Activated CD8-positive, alpha-beta T cell treated with anti-CD3 and anti-CD28 coated beads, Interleukin-2, amount 10 ng/mL, durations not matched to agents 7 days and 5 days (primary cell): ENCODE data around the gene CGGBP1. TPM values are rescaled to one million over a fixed set of nuclear protein-coding genes. Genes with fewer than 3 reads are reported as not detected.
A peak's percentile ranks its signal among the peaks of the same experiment; 100 is the strongest.

Source experiments
- ATAC-seq: fragments of 150-1000 bp; cut with Tn5 transposase; one replicate; pipeline ENCODE4 v1.10.0; 2021; ENCODE audit warnings: moderate library complexity
- CTCF ChIA-PET: fragments of 350-600 bp; sonication (Branson Sonifier 250); formaldehyde crosslinking; loops from one replicate; lab custom pipeline; 2021; ENCODE audit warnings: antibody characterized with exemption; lab: Charles Lee
- POLR2A ChIA-PET: fragments of 350-600 bp; sonication (Branson Sonifier 250); formaldehyde crosslinking; loops from one replicate; lab custom pipeline; 2021; ENCODE audit warnings: antibody characterized with exemption; lab: Charles Lee
- DNase-seq: peaks from one replicate; pipeline ENCODE4 v3.0.0-alpha.2; 2020
- H3K27ac Mint-ChIP-seq: one replicate; pipeline ENCODE4 v1.8.0; 2021; ENCODE audit warnings: mild to moderate bottlenecking, mixed read lengths
- H3K27me3 Mint-ChIP-seq: one replicate; pipeline ENCODE4 v1.8.0; 2021; ENCODE audit warnings: low read depth, mixed read lengths
- H3K36me3 Mint-ChIP-seq: one replicate; pipeline ENCODE4 v1.8.0; 2021; ENCODE audit warnings: low read depth, mixed read lengths
- H3K4me1 Mint-ChIP-seq: one replicate; pipeline ENCODE4 v1.8.0; 2021; ENCODE audit warnings: low read depth, mixed read lengths
- H3K4me3 Mint-ChIP-seq: one replicate; pipeline ENCODE4 v1.8.0; 2021; ENCODE audit warnings: mild to moderate bottlenecking, mixed read lengths
- H3K9me3 Mint-ChIP-seq: one replicate; pipeline ENCODE4 v1.8.0; 2022; ENCODE audit warnings: mixed read lengths; ENCODE audit not compliant: insufficient read depth
- total RNA-seq, 2 experiments: library from RNA; stranded (reverse); gene quantifications; one replicate each; pipeline ENCODE4 v1.2.3, GENCODE V29; 2021

Gene CGGBP1
- 10 to 100 TPM; 85.6 to 87.6 TPM for total RNA-seq

- peaks cover 46% of the 10 kb centered on the region for H3K4me1 Mint-ChIP-seq
- CTCF ChIA-PET, result interaction anchor here (1.2 to 2.8 kb wide), 5 partner anchors 25 to 92 kb away, joined by 3 to 14 read pairs (median 5); no protein-coding TSS in a partner anchor
- POLR2A ChIA-PET, result interaction anchor here (0.6 to 2.6 kb wide), 11 partner anchors 8 to 96 kb away, joined by 3 to 56 read pairs (median 3); partner anchors contain the start of gene C3orf38
Measured at GRCh38 chr3:88058581-88059379, at the start of gene CGGBP1, which contains the start of gene ZNF654. CGGBP1 (minus strand) TSS chr3:88059005; CDS start chr3:88055976, 3,029 bp downstream. ZNF654 (plus strand) TSS chr3:88059255; CDS start chr3:88059320, 65 bp downstream.

DNA sequence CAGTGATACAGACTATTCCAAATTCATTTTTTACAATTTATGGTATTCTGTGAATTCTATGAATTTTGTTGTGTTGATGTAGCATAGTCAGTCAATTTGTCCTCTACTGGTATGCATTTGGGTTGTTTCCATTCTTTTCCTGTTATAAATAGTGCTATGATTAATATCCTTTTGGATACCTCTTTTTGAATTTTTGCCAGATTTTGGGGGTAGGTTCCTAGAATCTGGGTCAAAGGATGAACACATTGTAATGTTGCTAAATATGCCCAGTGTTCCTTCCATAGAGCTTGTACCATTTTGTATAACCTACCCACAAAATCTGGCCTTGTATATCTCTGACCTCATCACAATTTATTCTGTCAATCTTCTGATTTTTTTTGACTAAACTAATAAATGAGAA, 46.5 kb upstream of the CGGBP1 start:
- ChIA-PET CTCF (no interaction called here), POLR2A (no interaction called here)
- ATAC-seq, result no peak
- Mint-ChIP-seq H3K27ac (no peak overlapping the region), H3K4me3 (no peak overlapping the region), H3K4me1 (peaks cover 19% of the 10 kb centered on the region), H3K36me3 (peaks cover 35% of the 10 kb centered on the region), H3K27me3 (no peaks in the 10 kb centered on the region), H3K9me3 (peaks cover 8% of the 10 kb centered on the region)
- DNase-seq, result no peak

More at GRCh38 chr3:88058581-88059379, at the start of gene CGGBP1, which contains the start of gene ZNF654:
- Mint-ChIP-seq H3K4me3 (peak within 1 kb of the TSS; percentile 92), H3K9me3 (no peaks in the 10 kb centered on the region), H3K27me3 (no peaks in the 10 kb centered on the region), H3K27ac (peak within 1 kb of the TSS; percentile 96), H3K36me3 (peaks cover 41% of the 10 kb centered on the region)
- DNase-seq (peak; percentile 99), ATAC-seq (peak; percentile 96)

DNA sequence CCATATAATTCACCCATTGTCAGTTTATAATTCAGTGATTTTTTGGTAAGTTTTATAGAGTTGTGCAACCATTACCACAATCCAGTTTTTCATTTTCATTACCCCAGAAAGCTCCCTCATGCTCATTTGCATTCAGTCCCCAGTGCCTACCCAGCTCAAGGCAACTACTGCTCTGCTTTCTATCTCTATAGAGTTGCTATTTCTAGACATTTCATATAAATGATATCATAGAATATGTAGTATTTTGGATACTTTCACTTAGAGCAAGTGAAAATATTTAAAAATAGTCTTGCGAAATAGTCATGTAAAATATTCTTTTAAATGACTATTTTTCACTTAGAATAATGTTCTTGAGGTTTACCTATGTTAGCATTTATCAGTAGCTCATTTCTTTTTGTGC, 42.3 kb upstream of the CGGBP1 start:
- ChIA-PET CTCF (interaction anchor here (1.0 kb wide), 1 partner anchor 12 kb away, joined by 6 read pairs; no protein-coding TSS in a partner anchor), POLR2A (no interaction called here)
- Mint-ChIP-seq H3K9me3 (peaks cover 13% of the 10 kb centered on the region), H3K27me3 (no peaks in the 10 kb centered on the region), H3K27ac (no peak overlapping the region), H3K4me1 (peaks cover 19% of the 10 kb centered on the region), H3K36me3 (peaks cover 63% of the 10 kb centered on the region), H3K4me3 (no peak overlapping the region)
- ATAC-seq (no peak), DNase-seq (no peak)

- CTCF ChIA-PET, result no interaction called here
- POLR2A ChIA-PET, result no interaction called here
Measured at GRCh38 chr3:88093266-88093665, 34.5 kb upstream of the CGGBP1 start.

DNA sequence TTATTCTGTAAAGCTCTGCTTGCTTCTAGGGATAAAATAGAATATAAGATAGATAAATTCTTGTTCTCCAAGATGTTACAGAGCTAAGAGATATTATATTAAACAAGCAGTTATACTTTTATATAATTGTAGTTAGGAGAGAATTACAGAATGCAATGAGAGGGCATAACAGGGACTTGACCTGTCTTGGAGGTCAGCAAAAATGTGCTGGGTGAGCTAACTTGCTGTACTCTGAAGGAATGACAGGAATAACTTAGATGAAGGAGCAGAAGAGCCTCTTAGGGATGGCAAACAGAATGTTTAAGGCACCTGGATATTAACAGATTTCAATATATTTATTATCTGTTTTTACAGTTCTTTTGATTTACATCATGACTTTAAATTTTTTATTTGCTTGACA, 33.5 kb upstream of the CGGBP1 start:
- no peak for ATAC-seq
- ChIA-PET POLR2A (interaction anchor here (1.2 kb wide), 1 partner anchor 33 kb away, joined by 4 read pairs; the partner anchor contains the start of genes CGGBP1 and ZNF654), CTCF (no interaction called here)
- no peaks in the 10 kb centered on the region for H3K9me3 Mint-ChIP-seq
- H3K27me3 Mint-ChIP-seq, result no peaks in the 10 kb centered on the region
- H3K4me3 Mint-ChIP-seq, result no peak overlapping the region
- H3K4me1 Mint-ChIP-seq, result peaks cover 8% of the 10 kb centered on the region
- peaks cover 65% of the 10 kb centered on the region for H3K36me3 Mint-ChIP-seq
- DNase-seq, result no peak
- no peak overlapping the region for H3K27ac Mint-ChIP-seq

More at GRCh38 chr3:88093266-88093665, 34.5 kb upstream of the CGGBP1 start:
- no peak overlapping the region for H3K4me3 Mint-ChIP-seq
- ATAC-seq (no peak), DNase-seq (no peak)
- peaks cover 8% of the 10 kb centered on the region for H3K4me1 Mint-ChIP-seq
- no peaks in the 10 kb centered on the region for H3K27me3 Mint-ChIP-seq
- no peak overlapping the region for H3K27ac Mint-ChIP-seq
- peaks cover 70% of the 10 kb centered on the region for H3K36me3 Mint-ChIP-seq
- H3K9me3 Mint-ChIP-seq, result peaks cover 4% of the 10 kb centered on the region

DNA sequence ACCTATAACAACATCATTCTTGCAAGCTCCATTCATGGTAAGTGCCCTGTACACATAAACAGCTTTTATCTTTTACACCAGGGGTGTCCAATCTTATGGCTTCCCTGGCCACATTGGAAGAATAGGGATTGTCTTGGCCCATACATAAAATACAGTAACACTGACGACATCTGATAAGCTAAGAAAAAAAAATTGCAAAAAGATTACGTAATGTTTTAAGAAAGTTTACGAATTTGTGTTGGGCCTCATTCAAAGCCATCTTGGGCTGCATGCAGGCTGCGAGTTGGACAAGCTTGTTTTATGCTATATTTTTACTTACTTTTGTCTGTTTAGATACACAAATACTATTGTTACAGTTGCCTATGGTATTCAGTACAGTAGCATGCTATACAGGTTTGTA, 31.9 kb upstream of the CGGBP1 start:
- Mint-ChIP-seq H3K9me3 (no peaks in the 10 kb centered on the region), H3K27ac (no peak overlapping the region), H3K27me3 (no peaks in the 10 kb centered on the region), H3K36me3 (peaks cover 56% of the 10 kb centered on the region), H3K4me3 (no peak overlapping the region), H3K4me1 (peaks cover 4% of the 10 kb centered on the region)
- no peak for DNase-seq
- ChIA-PET POLR2A (interaction anchor here (0.6 kb wide), 1 partner anchor 20 kb away, joined by 4 read pairs; no protein-coding TSS in a partner anchor), CTCF (no interaction called here)
- no peak for ATAC-seq

- POLR2A ChIA-PET, result no interaction called here
- Mint-ChIP-seq H3K9me3 (no peaks in the 10 kb centered on the region), H3K27me3 (no peaks in the 10 kb centered on the region), H3K4me1 (no peaks in the 10 kb centered on the region), H3K27ac (no peak overlapping the region), H3K4me3 (no peak overlapping the region), H3K36me3 (peaks cover 24% of the 10 kb centered on the region)
- ATAC-seq (no peak), DNase-seq (no peak)
- CTCF ChIA-PET, result interaction anchor here (1.3 kb wide), 1 partner anchor 25 kb away, joined by 3 read pairs; the partner anchor contains the start of genes CGGBP1 and ZNF654
Measured at GRCh38 chr3:88084097-88084501, 25.3 kb upstream of the CGGBP1 start.

DNA sequence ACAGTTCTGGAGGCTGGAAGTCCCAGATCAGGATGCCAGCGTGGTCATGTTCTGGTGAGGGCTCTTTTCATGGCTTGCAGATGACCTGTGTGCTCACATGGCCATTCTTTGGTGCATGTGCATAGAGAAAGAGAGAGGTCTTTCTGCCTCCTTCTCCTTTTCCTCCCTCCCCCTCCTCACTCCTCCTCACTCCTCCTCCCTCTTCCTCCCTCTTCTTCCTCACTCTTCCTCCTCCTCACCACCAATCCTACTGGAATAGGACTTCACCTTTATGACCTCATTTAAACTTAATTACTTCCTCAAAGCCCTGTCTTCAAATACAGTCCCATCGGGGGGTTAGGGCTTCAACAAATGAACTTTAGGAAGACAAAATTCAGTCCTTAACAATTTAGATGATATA, 24.0 kb upstream of the CGGBP1 start:
- no peaks in the 10 kb centered on the region for H3K9me3 Mint-ChIP-seq
- no peaks in the 10 kb centered on the region for H3K27me3 Mint-ChIP-seq
- ATAC-seq (no peak), DNase-seq (no peak)
- no peak overlapping the region for H3K4me3 Mint-ChIP-seq
- no peaks in the 10 kb centered on the region for H3K4me1 Mint-ChIP-seq
- POLR2A ChIA-PET, result no interaction called here
- H3K36me3 Mint-ChIP-seq, result peaks cover 20% of the 10 kb centered on the region
- H3K27ac Mint-ChIP-seq, result no peak overlapping the region
- CTCF ChIA-PET, result no interaction called here

- no peaks in the 10 kb centered on the region for H3K9me3 Mint-ChIP-seq
- H3K27ac Mint-ChIP-seq, result no peak overlapping the region
- H3K27me3 Mint-ChIP-seq, result no peaks in the 10 kb centered on the region
- ChIA-PET CTCF (interaction anchor here (1.7 kb wide), 1 partner anchor 34 kb away, joined by 8 read pairs; no protein-coding TSS in a partner anchor), POLR2A (no interaction called here)
- ATAC-seq (no peak), DNase-seq (no peak)
- H3K4me3 Mint-ChIP-seq, result no peak overlapping the region
- H3K36me3 Mint-ChIP-seq, result peaks cover 12% of the 10 kb centered on the region
- H3K4me1 Mint-ChIP-seq, result peaks cover 5% of the 10 kb centered on the region
Measured at GRCh38 chr3:88078932-88079331, 20.1 kb upstream of the CGGBP1 start.

DNA sequence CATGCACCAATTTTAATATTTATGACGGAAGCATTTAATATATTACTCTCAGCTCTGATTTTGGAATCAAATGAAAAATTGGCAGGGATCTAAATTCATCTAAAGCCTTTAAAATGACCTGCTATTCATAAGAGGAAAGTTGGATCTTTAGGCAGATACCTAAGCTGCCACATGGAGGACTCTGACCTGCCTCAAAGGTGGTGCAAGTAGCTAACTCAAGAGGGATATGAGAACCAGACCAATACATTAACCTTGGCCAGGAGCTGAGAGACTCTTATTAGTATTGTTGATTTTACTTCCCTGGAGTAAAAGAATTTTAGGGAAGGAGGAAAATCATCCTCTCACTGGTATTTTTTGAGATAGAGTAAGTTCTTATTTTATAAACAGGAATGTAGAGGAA, 17.9 kb upstream of the CGGBP1 start:
- Mint-ChIP-seq H3K27me3 (no peaks in the 10 kb centered on the region), H3K36me3 (peaks cover 19% of the 10 kb centered on the region), H3K4me3 (no peak overlapping the region), H3K9me3 (peaks cover 10% of the 10 kb centered on the region), H3K27ac (no peak overlapping the region), H3K4me1 (peaks cover 5% of the 10 kb centered on the region)
- ATAC-seq, result no peak
- ChIA-PET CTCF (no interaction called here), POLR2A (no interaction called here)
- no peak for DNase-seq

- Mint-ChIP-seq H3K9me3 (peaks cover 12% of the 10 kb centered on the region), H3K4me1 (peaks cover 5% of the 10 kb centered on the region), H3K36me3 (peaks cover 24% of the 10 kb centered on the region), H3K27ac (no peak overlapping the region), H3K27me3 (no peaks in the 10 kb centered on the region), H3K4me3 (no peak overlapping the region)
- ChIA-PET POLR2A (no interaction called here), CTCF (interaction anchor here (1.0 to 1.4 kb wide), 2 partner anchors 37 to 70 kb away, joined by 3 to 5 read pairs; no protein-coding TSS in a partner anchor)
- ATAC-seq (no peak), DNase-seq (no peak)
Measured at GRCh38 chr3:88075497-88075896, 16.7 kb upstream of the CGGBP1 start.

DNA sequence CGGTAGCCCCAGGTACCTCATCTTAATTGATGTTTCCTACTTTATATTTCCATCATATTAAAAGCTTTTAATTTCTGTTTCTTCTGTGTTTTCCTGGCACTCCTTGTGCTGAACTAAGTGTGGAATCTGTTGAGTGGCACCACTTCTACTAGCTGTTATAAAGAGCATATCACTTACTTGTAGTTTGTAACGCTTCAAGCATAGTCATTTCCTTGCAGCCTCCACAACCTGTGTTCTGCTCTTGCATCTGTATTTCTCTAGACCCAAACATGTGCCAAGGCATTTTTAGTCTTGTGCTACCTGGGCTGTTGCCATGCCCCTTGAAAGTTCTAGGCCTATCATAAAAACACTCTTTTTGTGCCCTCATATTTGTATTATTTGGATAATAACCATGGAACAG, 16.3 kb upstream of the CGGBP1 start:
- peaks cover 15% of the 10 kb centered on the region for H3K9me3 Mint-ChIP-seq
- CTCF ChIA-PET, result interaction anchor here (1.0 to 1.4 kb wide), 2 partner anchors 38 to 70 kb away, joined by 3 to 5 read pairs; no protein-coding TSS in a partner anchor
- peaks cover 5% of the 10 kb centered on the region for H3K4me1 Mint-ChIP-seq
- POLR2A ChIA-PET, result no interaction called here
- no peak for ATAC-seq
- DNase-seq, result no peak
- peaks cover 25% of the 10 kb centered on the region for H3K36me3 Mint-ChIP-seq
- no peak overlapping the region for H3K4me3 Mint-ChIP-seq
- no peak overlapping the region for H3K27ac Mint-ChIP-seq
- no peaks in the 10 kb centered on the region for H3K27me3 Mint-ChIP-seq
